DLD1 (cell line): Measurements from ENCODE around the gene RETREG3.

Experiments
- in situ Hi-C: cut with HindIII; loops from 2 replicates; pipeline ENCODE4 v1.10.0; 2017; ENCODE audit warnings: low sequenced_read_pairs

Gene RETREG3

DNA sequence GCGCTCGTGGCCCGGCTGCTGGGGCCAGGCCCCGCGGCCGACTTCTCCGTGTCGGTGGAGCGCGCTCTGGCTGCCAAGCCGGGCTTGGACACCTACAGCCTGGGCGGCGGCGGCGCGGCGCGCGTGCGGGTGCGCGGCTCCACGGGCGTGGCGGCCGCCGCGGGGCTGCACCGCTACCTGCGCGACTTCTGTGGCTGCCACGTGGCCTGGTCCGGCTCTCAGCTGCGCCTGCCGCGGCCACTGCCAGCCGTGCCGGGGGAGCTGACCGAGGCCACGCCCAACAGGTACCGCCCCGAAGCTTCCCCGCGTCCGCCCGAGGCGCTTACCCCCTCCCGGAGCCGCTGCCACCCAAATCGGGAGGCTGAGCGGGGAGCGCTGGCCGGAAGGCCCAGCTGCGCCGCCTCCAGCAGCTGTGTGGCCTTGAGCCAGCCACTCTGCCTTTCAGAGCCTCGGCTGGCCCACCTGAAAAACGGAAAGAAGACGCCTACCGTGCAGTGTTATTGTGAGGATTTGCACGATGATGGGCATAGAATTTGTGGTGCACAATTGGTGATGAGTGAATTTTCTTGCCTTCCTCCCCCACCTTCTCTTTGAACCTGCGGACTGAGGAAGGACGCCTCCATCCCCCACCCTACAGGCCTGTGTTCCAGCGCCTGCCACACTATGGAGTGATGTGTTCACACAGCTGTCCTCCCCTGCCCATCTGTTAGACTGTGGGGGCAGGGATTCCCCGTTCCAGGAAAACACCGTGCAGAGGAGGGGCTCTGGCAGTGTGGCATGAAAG is 72.6 kb downstream of the RETREG3 start:
- in situ Hi-C loops, result no loop called here

GRCh38 chr17:42536048-42536371 is 73.2 kb downstream of the RETREG3 start, which contains the start of gene NAGLU:
NAGLU (plus strand) TSS chr17:42536241; CDS start chr17:42536273, 32 bp downstream.
- in situ Hi-C loops, result no loop called here

- in situ Hi-C loops, result no loop called here
Observed at GRCh38 chr17:42535155-42536047, 73.8 kb downstream of the RETREG3 start.

DNA sequence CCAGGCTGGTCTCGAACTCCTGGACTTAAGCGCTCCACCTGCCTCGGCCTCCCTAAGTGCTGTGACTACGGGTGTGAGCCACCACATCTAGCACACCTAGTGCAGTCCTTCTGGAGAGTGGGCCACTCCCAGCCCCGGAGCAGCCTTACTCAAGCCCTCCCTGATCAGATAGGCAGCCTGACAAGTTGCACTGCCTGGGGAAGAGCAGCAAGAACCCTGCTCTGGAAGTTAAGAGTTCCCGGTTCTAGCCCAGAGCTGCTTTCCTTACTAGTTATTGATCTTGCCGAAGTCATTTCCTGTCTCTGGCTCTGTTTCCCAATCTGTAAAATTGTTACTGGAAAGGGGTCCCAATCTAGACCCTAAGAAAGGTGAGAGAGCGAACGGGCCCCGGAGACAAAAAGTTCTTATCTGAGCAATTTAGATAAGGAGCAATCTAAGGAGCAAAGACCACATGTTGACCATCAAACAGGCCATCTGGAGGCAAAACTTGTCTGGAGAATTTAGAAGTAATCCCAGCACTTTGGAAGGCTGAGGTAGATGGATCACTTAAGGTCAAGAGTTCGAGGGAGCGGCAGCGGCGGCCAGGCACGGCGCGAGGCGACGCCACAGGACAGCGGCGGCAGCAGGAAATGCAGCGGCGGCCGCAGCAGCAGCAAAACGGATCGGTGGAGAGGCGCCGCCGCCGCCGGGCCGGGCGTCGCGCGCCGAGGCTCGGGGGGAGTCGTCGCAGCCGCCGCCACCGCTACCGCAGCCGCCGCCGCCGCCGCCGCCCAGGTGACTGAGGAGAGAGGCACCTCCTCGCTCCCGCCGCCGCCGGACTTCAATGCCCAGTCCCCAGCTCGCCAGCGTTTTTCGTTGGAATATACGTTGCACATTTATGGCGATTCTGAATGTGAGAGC is 77.5 kb downstream of the RETREG3 start:
- in situ Hi-C loops, result no loop called here

DNA sequence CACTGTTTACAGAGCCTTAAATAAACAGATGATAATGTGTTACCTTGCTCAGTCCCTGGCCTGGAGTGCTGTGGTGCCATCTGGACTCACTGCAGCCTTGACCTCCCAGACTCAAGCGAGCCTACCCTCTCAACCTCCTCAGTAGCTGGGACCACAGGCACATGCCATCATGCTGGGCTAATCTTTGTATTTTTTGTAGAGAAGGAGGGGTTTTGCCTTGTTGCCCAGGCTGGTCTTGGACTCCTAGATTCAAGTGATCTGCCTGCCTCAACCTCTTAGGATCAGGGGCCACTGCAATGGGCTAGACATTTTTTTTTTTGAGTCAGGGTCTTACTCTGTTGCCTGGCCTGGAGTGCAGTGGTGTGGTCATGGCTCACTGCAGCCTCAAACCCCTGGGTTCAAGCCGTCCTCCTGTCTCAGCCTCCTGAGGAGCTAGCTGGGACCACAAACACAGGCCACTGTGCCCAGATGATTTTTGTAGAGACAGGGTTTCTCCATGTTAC is 78.2 kb downstream of the RETREG3 start:
- in situ Hi-C loops, result no loop called here
